HuH-7 (cell line): Measurements from ENCODE around the gene GTSE1.

Experiments
- DNase-seq: peaks from one replicate; pipeline ENCODE4 v3.0.0; 2011; ENCODE audit warnings: low spot score

The GTSE1 gene

GRCh38 chr22:46273432-46274148 lies 23.1 kb upstream of the GTSE1 start:
- DNase-seq, result no peak

GRCh38 chr22:46274381-46274780 lies 22.3 kb upstream of the GTSE1 start:
- no peak for DNase-seq

- DNase-seq, result no peak
Observed at GRCh38 chr22:46275455-46276122, 21.1 kb upstream of the GTSE1 start.

GRCh38 chr22:46276563-46276962 lies 20.1 kb upstream of the GTSE1 start:
- DNase-seq, result no peak

GRCh38 chr22:46278656-46279645 lies 17.7 kb upstream of the GTSE1 start:
- no peak for DNase-seq

GRCh38 chr22:46280063-46280817 lies 16.4 kb upstream of the GTSE1 start:
- no peak for DNase-seq

- no peak for DNase-seq
Observed at GRCh38 chr22:46280999-46281623, 15.6 kb upstream of the GTSE1 start.

- DNase-seq, result no peak
Observed at GRCh38 chr22:46281866-46282678, 14.6 kb upstream of the GTSE1 start.

- DNase-seq, result no peak
Observed at GRCh38 chr22:46286006-46286405, 10.7 kb upstream of the GTSE1 start.

- no peak for DNase-seq
Observed at GRCh38 chr22:46286941-46287872, 9.5 kb upstream of the GTSE1 start.

GRCh38 chr22:46287873-46288751 lies 8.6 kb upstream of the GTSE1 start:
- DNase-seq, result no peak

GRCh38 chr22:46288846-46289243 lies 7.8 kb upstream of the GTSE1 start:
- no peak for DNase-seq

GRCh38 chr22:46289244-46289891 lies 7.3 kb upstream of the GTSE1 start:
- no peak for DNase-seq

- DNase-seq, result no peak
Observed at GRCh38 chr22:46290121-46290842, 6.4 kb upstream of the GTSE1 start.

GRCh38 chr22:46290843-46291785 lies 5.6 kb upstream of the GTSE1 start:
- DNase-seq, result no peak

GRCh38 chr22:46292173-46292572 lies 4.5 kb upstream of the GTSE1 start:
- no peak for DNase-seq
